Upper lobe of right lung (tissue), 1 donor: ENCODE data around the gene RS1. TPM values are rescaled to one million over a fixed set of nuclear protein-coding genes. Genes with fewer than 3 reads are reported as not detected.

ENCODE experiments used
- ATAC-seq: fragments of 200-7000 bp; cut with Tn5 transposase; one replicate; pipeline ENCODE4 v1.9.1; 2020; ENCODE audit warnings: mild to moderate bottlenecking, moderate library complexity
- DNase-seq: peaks from one replicate; pipeline ENCODE4 v3.0.0-alpha.2; 2020
- H3K27ac ChIP-seq: fragments of 200-600 bp; one replicate; pipeline ENCODE4 v1.8.0; 2022
- H3K27me3 ChIP-seq: fragments of 200-600 bp; one replicate; pipeline ENCODE4 v1.8.0; 2022; ENCODE audit warnings: mild to moderate bottlenecking
- H3K36me3 ChIP-seq: fragments of 200-600 bp; one replicate; pipeline ENCODE4 v1.8.0; 2022
- H3K4me1 ChIP-seq: fragments of 200-600 bp; one replicate; pipeline ENCODE4 v1.8.0; 2022
- H3K4me3 ChIP-seq: fragments of 200-600 bp; one replicate; pipeline ENCODE4 v1.8.0; 2022; ENCODE audit warnings: mild to moderate bottlenecking
- H3K9me3 ChIP-seq: fragments of 200-600 bp; one replicate; pipeline ENCODE4 v1.8.0; 2022
- intact Hi-C: fragments of 100-400 bp; cut with DNase I; formaldehyde crosslinking; loops from one replicate; pipeline ENCODE4 v1.11.0; 2022
- total RNA-seq: library from RNA; stranded (reverse); fragmentation: NEBNext Ultra II Directional; extraction: Animal tissue kit (Norgen Biotek cat#: 25700); gene quantifications from one replicate; pipeline ENCODE4 v1.2.1, GENCODE V29; 2021
- TF ChIP-seq, protein P1 (sequence below): fragments of 200-600 bp; IDR thresholded peaks from one replicate; pipeline ENCODE4 v1.8.0; 2022; ENCODE audit warnings: antibody characterized with exemption
- donor health status: DM: no; HTN: yes; CAD: no; lungs with severe emphysema.

RS1 gene
- total RNA-seq, 1 donor from 2014 or later: 4.7 TPM

- H3K36me3 ChIP-seq: no peaks in the 10 kb centered on the region
- H3K4me3 ChIP-seq: no peak overlapping the region
- intact Hi-C loops: no loop called here
- no peaks in the 10 kb centered on the region for H3K4me1 ChIP-seq
- H3K27me3 ChIP-seq: no peaks in the 10 kb centered on the region
- ATAC-seq (peak; percentile 30), DNase-seq (no peak)
- no peaks in the 10 kb centered on the region for H3K9me3 ChIP-seq
- TF ChIP-seq, protein P1, sequence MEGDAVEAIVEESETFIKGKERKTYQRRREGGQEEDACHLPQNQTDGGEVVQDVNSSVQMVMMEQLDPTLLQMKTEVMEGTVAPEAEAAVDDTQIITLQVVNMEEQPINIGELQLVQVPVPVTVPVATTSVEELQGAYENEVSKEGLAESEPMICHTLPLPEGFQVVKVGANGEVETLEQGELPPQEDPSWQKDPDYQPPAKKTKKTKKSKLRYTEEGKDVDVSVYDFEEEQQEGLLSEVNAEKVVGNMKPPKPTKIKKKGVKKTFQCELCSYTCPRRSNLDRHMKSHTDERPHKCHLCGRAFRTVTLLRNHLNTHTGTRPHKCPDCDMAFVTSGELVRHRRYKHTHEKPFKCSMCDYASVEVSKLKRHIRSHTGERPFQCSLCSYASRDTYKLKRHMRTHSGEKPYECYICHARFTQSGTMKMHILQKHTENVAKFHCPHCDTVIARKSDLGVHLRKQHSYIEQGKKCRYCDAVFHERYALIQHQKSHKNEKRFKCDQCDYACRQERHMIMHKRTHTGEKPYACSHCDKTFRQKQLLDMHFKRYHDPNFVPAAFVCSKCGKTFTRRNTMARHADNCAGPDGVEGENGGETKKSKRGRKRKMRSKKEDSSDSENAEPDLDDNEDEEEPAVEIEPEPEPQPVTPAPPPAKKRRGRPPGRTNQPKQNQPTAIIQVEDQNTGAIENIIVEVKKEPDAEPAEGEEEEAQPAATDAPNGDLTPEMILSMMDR: no peak
- H3K27ac ChIP-seq: peak overlapping the region; percentile 6
Measured at GRCh38 chrX:18702362-18703195, 30.7 kb upstream of the RS1 start.

- no peaks in the 10 kb centered on the region for H3K36me3 ChIP-seq
- no peaks in the 10 kb centered on the region for H3K4me1 ChIP-seq
- no peaks in the 10 kb centered on the region for H3K27me3 ChIP-seq
- TF ChIP-seq, protein P1: no peak
- H3K9me3 ChIP-seq: no peaks in the 10 kb centered on the region
- peak overlapping the region; percentile 6 for H3K27ac ChIP-seq
- no peak overlapping the region for H3K4me3 ChIP-seq
- peak; percentile 62 for DNase-seq
- no peak for ATAC-seq
- intact Hi-C loops: no loop called here
Measured at GRCh38 chrX:18701621-18702361, 29.9 kb upstream of the RS1 start.

DNA sequence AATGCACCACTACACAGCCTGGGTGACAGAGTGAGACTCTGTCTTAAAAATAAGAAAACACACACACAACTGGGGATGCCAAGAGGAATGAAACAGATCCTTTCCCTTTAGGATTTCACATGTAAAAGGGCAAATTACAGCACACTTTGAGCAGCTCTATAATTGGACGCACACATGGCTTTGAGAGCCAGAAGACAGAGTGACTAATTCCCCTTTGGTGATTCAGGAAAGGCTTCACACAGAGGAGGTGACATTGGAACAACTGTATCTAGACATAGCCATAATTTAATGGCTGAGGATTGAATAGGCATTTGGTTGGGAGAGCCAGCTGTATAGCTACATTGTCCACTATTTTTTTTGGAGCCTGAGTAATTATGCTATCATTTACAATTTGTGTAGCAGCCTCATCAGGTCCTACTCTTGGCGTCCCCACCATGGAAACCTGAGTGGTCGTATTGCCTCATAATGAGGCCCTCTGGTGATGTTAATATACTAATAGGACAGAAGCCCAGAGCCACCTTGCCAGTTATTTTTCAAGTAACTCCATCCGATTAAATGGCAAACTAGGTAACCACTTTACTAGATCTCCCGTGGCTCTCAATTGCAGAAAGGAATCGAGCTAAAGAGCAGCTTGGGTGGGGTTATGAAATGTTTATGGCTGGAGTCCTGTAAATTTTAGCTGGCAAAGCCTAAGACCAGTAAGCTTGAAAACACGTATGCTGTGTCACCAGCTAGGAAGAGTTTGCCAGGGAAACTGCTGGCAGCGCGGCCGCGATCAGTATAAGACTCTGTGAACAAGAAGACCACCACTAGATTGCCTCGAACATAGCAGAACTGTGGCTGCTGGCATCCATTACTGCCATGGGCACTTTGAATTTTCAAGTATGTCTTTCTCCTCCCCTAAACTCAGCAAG is 27.1 kb upstream of the RS1 start:
- H3K4me3 ChIP-seq: no peak overlapping the region
- H3K27me3 ChIP-seq: no peaks in the 10 kb centered on the region
- no peaks in the 10 kb centered on the region for H3K4me1 ChIP-seq
- H3K9me3 ChIP-seq: no peaks in the 10 kb centered on the region
- ATAC-seq (no peak), DNase-seq (no peak)
- intact Hi-C loops: no loop called here
- no peak overlapping the region for H3K27ac ChIP-seq
- H3K36me3 ChIP-seq: no peaks in the 10 kb centered on the region
- TF ChIP-seq, protein P1: no peak

DNA sequence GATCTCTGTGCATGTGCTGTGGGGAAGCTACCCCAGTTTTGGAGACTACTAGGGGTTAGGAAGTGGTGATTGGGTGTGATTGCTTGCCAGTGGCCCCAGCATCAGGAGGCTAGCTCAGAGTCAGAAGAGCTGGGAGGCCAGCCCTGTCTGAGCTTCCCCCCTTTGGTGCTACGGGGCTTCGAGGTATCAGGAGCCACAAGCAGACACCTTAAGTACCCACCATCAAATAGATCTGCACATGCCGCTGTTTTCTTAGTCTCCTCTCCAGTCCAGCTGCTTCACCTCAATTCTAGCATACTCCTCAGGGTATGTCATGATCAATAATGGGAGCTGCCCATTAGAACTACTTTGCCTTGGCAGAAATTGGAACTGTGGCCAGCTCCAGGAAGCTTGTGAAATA is 24.7 kb upstream of the RS1 start:
- no peak for DNase-seq
- no peak for ATAC-seq
- Histone ChIP-seq H3K27me3 (no peaks in the 10 kb centered on the region), H3K9me3 (no peaks in the 10 kb centered on the region), H3K4me3 (no peak overlapping the region), H3K36me3 (no peaks in the 10 kb centered on the region), H3K27ac (no peak overlapping the region), H3K4me1 (no peaks in the 10 kb centered on the region)
- intact Hi-C loops: no loop called here
- TF ChIP-seq, protein P1: no peak

DNA sequence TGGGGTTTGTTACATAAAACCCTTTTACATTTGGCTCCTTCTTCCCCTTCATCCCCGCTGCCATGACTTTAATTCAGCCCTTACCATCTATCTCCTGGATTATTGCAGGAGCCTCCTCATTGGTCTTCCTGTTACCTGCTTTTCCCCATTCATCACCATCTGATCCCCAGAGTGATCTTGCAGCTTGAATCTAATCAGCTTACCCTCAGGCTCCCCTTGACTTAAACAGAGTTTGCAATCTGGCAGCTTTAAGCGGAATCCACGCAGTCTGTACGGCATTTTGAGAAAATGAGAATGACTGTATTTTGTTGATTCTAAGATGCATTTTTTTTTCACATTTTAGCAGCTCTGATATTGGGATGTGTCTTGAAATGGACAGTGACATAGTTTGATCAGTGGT is 20.6 kb upstream of the RS1 start:
- no peaks in the 10 kb centered on the region for H3K36me3 ChIP-seq
- no peak overlapping the region for H3K4me3 ChIP-seq
- DNase-seq: no peak
- TF ChIP-seq, protein P1: no peak
- H3K9me3 ChIP-seq: no peaks in the 10 kb centered on the region
- no peak overlapping the region for H3K27ac ChIP-seq
- no peaks in the 10 kb centered on the region for H3K4me1 ChIP-seq
- ATAC-seq: no peak
- H3K27me3 ChIP-seq: no peaks in the 10 kb centered on the region
- intact Hi-C loops: no loop called here
